HCT116 (cell line): Measurements from ENCODE around the gene CENPT. TPM values are rescaled to one million over a fixed set of nuclear protein-coding genes. Genes with fewer than 3 reads are reported as not detected.

ENCODE experiments used
- ATAC-seq: fragments of 200-7000 bp; cut with Tn5 transposase; 2 replicates; pipeline ENCODE4 v1.9.1; 2020; ENCODE audit warnings: mild to moderate bottlenecking, moderate library complexity
- BruUV-seq: library from RNA; stranded (reverse); fragments of 400-500 nt; replicated peaks from 2 replicates; lab custom pipeline; 2021; lab: Mats Ljungman, UMichigan
- CTCF ChIA-PET: fragments of 300-600 bp; sonication (Branson Sonifier 250); formaldehyde crosslinking; loops from one replicate; lab custom pipeline; 2021; ENCODE audit warnings: antibody characterized with exemption; lab: Charles Lee
- POLR2A ChIA-PET: fragments of 300-600, 350-600 bp; sonication (Branson Sonifier 250); formaldehyde crosslinking; loops from one replicate; lab custom pipeline; 2021; ENCODE audit warnings: antibody characterized with exemption; lab: Charles Lee
- RAD21 ChIA-PET, 2 experiments: fragments of 300-600 bp; sonication (Branson Sonifier 250); formaldehyde crosslinking; loops; one replicate each; lab custom pipeline; 2023; ENCODE audit warnings: low total read pairs in 2 of 2; ENCODE audit not compliant: uncharacterized antibody in 2 of 2, unreplicated experiment in 2 of 2, low non-redundant PET in 1 of 2; lab: Charles Lee
- DNase-seq: peaks from one replicate; pipeline ENCODE4 v3.0.0-alpha.2; 2010; ENCODE audit warnings: low read depth, low spot score
- H2AFZ ChIP-seq: fragments of 200-600 bp; shearing (Covaris generic), sonication (generic); 2 replicates; pipeline ENCODE4 v1.6.1; 2017; ENCODE audit warnings: low read depth, mixed run types, mixed read lengths, antibody characterized with exemption, low read length; ENCODE audit not compliant: poor library complexity, severe bottlenecking
- H3K27ac ChIP-seq: 2 replicates; pipeline ENCODE4 v1.5.1; 2012; ENCODE audit warnings: low read depth, low read length
- H3K27me3 ChIP-seq: fragments of 200-600 bp; sonication (generic); 2 replicates; pipeline ENCODE4 v1.6.1; 2016; ENCODE audit warnings: mixed run types, low read length, mixed read lengths; ENCODE audit not compliant: insufficient read depth
- H3K36me3 ChIP-seq, 2 experiments: fragments of 200-500 bp in 1 of 2; fragments of 200-600 bp in 1 of 2; sonication (Bioruptor generic) in 1 of 2; sonication (generic) in 1 of 2; 2 replicates each; pipeline versions ENCODE4 v1.5.1 to v1.6.1; 2014 to 2016; ENCODE audit warnings: low read length in 2 of 2, inconsistent platforms in 1 of 2, mixed read lengths in 1 of 2, mixed run types in 1 of 2; ENCODE audit not compliant: insufficient read depth in 2 of 2, control insufficient read depth in 1 of 2
- H3K4me1 ChIP-seq, 2 experiments: fragments of 200-600 bp in 1 of 2; sonication (generic) in 1 of 2; 2 replicates each; pipeline versions ENCODE4 v1.5.1 to v1.6.1; 2012 to 2017; ENCODE audit warnings: low read length in 2 of 2, inconsistent platforms in 1 of 2, mild to moderate bottlenecking in 1 of 2, mixed read lengths in 1 of 2, mixed run types in 1 of 2, moderate library complexity in 1 of 2; ENCODE audit not compliant: insufficient read depth in 2 of 2, control insufficient read depth in 1 of 2
- H3K4me2 ChIP-seq: fragments of 200-600 bp; sonication (generic); 2 replicates; pipeline ENCODE4 v1.6.1; 2017; ENCODE audit warnings: mixed run types, low read length, mixed read lengths
- H3K4me3 ChIP-seq, 2 experiments: fragments of 200-600 bp in 1 of 2; sonication (generic) in 1 of 2; replicated peaks in 1 of 2; 2 replicates each; pipeline ENCODE4 v1.5.1; 2011 to 2016; ENCODE audit warnings: low read length in 2 of 2, control low read depth in 1 of 2, low read depth in 1 of 2, mild to moderate bottlenecking in 1 of 2, mixed read lengths in 1 of 2, mixed run types in 1 of 2
- H3K79me2 ChIP-seq: fragments of 200-600 bp; sonication (generic); 2 replicates; pipeline ENCODE4 v1.6.1; 2017; ENCODE audit warnings: mild to moderate bottlenecking, mixed run types, low read length, moderate library complexity, mixed read lengths; ENCODE audit not compliant: insufficient read depth
- H3K9ac ChIP-seq: fragments of 200-600 bp; sonication (generic); 2 replicates; pipeline ENCODE4 v1.6.1; 2016; ENCODE audit warnings: low read length, mixed read lengths
- H3K9me2 ChIP-seq: fragments of 200-600 bp; sonication (generic), shearing (Covaris generic); 2 replicates; pipeline ENCODE4 v1.6.1; 2017; ENCODE audit warnings: mixed run types, mild to moderate bottlenecking, moderate library complexity; ENCODE audit not compliant: insufficient read depth
- H3K9me3 ChIP-seq, 2 experiments: fragments of 200-500 bp in 1 of 2; fragments of 200-600 bp in 1 of 2; sonication (Bioruptor generic) in 1 of 2; sonication (generic) in 1 of 2; 2 replicates each; pipeline ENCODE4 v1.6.1; 2014 to 2017; ENCODE audit warnings: low read length in 2 of 2, mixed read lengths in 2 of 2, inconsistent platforms in 1 of 2, low read depth in 1 of 2, mild to moderate bottlenecking in 1 of 2, mixed run types in 1 of 2, moderate library complexity in 1 of 2; ENCODE audit not compliant: control insufficient read depth in 1 of 2, insufficient read depth in 1 of 2
- H4K20me1 ChIP-seq: fragments of 200-600 bp; sonication (generic), shearing (Covaris generic); 2 replicates; pipeline ENCODE4 v1.6.1; 2017; ENCODE audit warnings: mixed run types, mild to moderate bottlenecking, moderate library complexity; ENCODE audit not compliant: insufficient read depth
- ATF3 ChIP-seq: IDR thresholded peaks from 2 replicates; pipeline ENCODE4 v1.6.1; 2012
- CBX3 ChIP-seq: IDR thresholded peaks from 2 replicates; pipeline ENCODE4 v1.6.1; 2012; ENCODE audit warnings: low read depth
- CTCF ChIP-seq, 3 experiments: fragments of 200-600 bp in 1 of 3; sonication (generic) in 1 of 3; IDR thresholded peaks in 2 of 3; conservative IDR thresholded peaks in 1 of 3; 2 replicates each; pipeline ENCODE4 v1.5.1; 2012 to 2017; ENCODE audit warnings: low read depth in 2 of 3, low read length in 2 of 3, antibody characterized with exemption in 1 of 3, borderline replicate concordance in 1 of 3, control low read depth in 1 of 3, mild to moderate bottlenecking in 1 of 3, mixed read lengths in 1 of 3, mixed run types in 1 of 3, moderate library complexity in 1 of 3; ENCODE audit not compliant: insufficient read depth in 1 of 3
- EGR1 ChIP-seq: IDR thresholded peaks from 2 replicates; pipeline ENCODE4 v1.6.1; 2012; ENCODE audit warnings: low read depth
- ELF1 ChIP-seq: IDR thresholded peaks from 2 replicates; pipeline ENCODE4 v1.6.1; 2012; ENCODE audit warnings: low read depth, borderline replicate concordance
- EZH2 ChIP-seq: fragments of 200-600 bp; sonication (generic); IDR thresholded peaks from 2 replicates; pipeline ENCODE4 v1.6.1; 2017; ENCODE audit warnings: antibody characterized with exemption, mixed run types
- EZH2phosphoT487 ChIP-seq: fragments of 200-600 bp; IDR thresholded peaks from 2 replicates; pipeline ENCODE4 v1.6.1; 2018; ENCODE audit warnings: antibody characterized with exemption, borderline replicate concordance
- FOSL1 ChIP-seq: IDR thresholded peaks from 2 replicates; pipeline ENCODE4 v1.6.1; 2012; ENCODE audit warnings: low read depth
- JUND ChIP-seq: IDR thresholded peaks from 2 replicates; pipeline ENCODE4 v1.6.1; 2012
- POLR2AphosphoS5 ChIP-seq: IDR thresholded peaks from 2 replicates; pipeline ENCODE4 v1.6.1; 2011; ENCODE audit warnings: mild to moderate bottlenecking, low read depth, low read length, moderate library complexity
- REST ChIP-seq: IDR thresholded peaks from 2 replicates; pipeline ENCODE4 v1.6.1; 2012; ENCODE audit warnings: low read depth
- SRF ChIP-seq: IDR thresholded peaks from 2 replicates; pipeline ENCODE4 v1.6.1; 2012; ENCODE audit warnings: low read depth
- TCF7L2 ChIP-seq: IDR thresholded peaks from 2 replicates; pipeline ENCODE4 v1.7.0; 2011; ENCODE audit warnings: borderline replicate concordance, inconsistent platforms; ENCODE audit not compliant: insufficient read depth, insufficient read length; ENCODE audit errors: extremely low read depth
- ZNF274 ChIP-seq: fragments of 200-500 bp; sonication (Bioruptor generic); IDR thresholded peaks from 2 replicates; pipeline ENCODE4 v1.6.1; 2014; ENCODE audit warnings: mild to moderate bottlenecking, low read depth, low read length, inconsistent platforms
- intact Hi-C: fragments of 100-400 bp; cut with micrococcal nuclease; formaldehyde crosslinking; loops from 2 replicates; pipeline ENCODE4 v1.10.0; 2022
- total RNA-seq: library from RNA; stranded (reverse); gene quantifications from one replicate; pipeline ENCODE4 v1.2.1, GENCODE V29; 2021; ENCODE audit not compliant: unreplicated experiment

CENPT gene
- total RNA-seq, 1 experiment from 2014 or later: 40.5 TPM

GRCh38 chr16:67880584-67880983, 33.1 kb upstream of the CENPT start:
- Histone ChIP-seq H3K4me1 (no peaks in the 10 kb centered on the region), H4K20me1 (peaks cover 3% of the 10 kb centered on the region; the same call in 1 of the 2 replicates), H3K4me3 (no peak overlapping the region), H3K36me3 (peaks cover 46 to 71% of the 10 kb centered on the region in 2 experiments; a peak in 3 of 4 replicates), H3K27me3 (no peaks in the 10 kb centered on the region), H3K9me2 (no peaks in the 10 kb centered on the region), H3K9me3 (no peaks in the 10 kb centered on the region), H3K79me2 (peaks cover 12% of the 10 kb centered on the region), H3K4me2 (no peak overlapping the region), H2AFZ (no peak overlapping the region), H3K27ac (no peak overlapping the region)
- BruUV-seq: no TSS peak
- POLR2A ChIA-PET: no interaction called here
- intact Hi-C loops: loop anchor here (10.0 kb wide), 1 partner anchor 344 kb away; no protein-coding TSS in a partner anchor
- RAD21 ChIA-PET: no interaction called here
- ATAC-seq: no peak
- no peak for TF ChIP-seq SRF
- TF ChIP-seq EGR1: no peak
- TF ChIP-seq CTCF (IDR thresholded peaks at IDR 0.05 in 2 of 3, conservative IDR thresholded peaks at IDR 0.05 in 1 of 3; ENCODE audit: borderline replicate concordance in 1 of 3, insufficient read depth in 1 of 3, low read depth in 2 of 3, low read length in 2 of 3): no peak
- no peak for TF ChIP-seq TCF7L2
- TF ChIP-seq EZH2: no peak
- no peak for TF ChIP-seq ATF3
- no peak for TF ChIP-seq POLR2AphosphoS5
- TF ChIP-seq JUND: no peak
- TF ChIP-seq ELF1: no peak
- TF ChIP-seq CBX3: no peak
- no peak for TF ChIP-seq EZH2phosphoT487
- TF ChIP-seq ZNF274: no peak
- no peak for TF ChIP-seq REST
- TF ChIP-seq FOSL1: no peak
- TF ChIP-seq, all 23 proteins: peak for 0
- DNase-seq: no peak
- H3K9ac ChIP-seq: no peak overlapping the region
- CTCF ChIA-PET: interaction anchor here (1.0 kb wide), 1 partner anchor 160 kb away, joined by 3 read pairs; no protein-coding TSS in a partner anchor
